Measurements from ENCODE around the gene LGALS9C.
"Not testable (repeated sequence)": the region's sequence is repeated elsewhere in the genome, so short reads cannot be mapped to it uniquely, and the experiment has no call there.

LGALS9C gene

DNA sequence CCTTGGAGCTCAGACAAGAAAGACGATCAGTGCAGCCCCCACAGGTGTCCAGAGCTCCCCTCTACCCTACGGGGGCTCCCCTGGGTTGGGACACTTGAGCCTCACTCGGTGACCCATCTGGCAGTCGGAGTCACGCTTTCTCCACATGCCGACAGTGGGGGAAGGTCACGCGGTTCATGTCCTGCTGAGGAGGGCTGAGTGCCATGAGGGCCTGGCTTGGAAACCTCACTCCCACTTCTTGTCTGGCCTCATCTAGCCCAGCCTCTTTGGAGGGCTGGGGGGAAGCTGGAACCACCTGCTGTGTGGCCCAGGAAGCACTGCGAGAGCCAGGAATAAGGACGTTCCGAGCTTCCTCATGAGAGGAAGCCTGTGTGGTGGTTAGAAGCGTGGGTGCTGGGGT is 1.8 kb downstream of the LGALS9C start:
- DNase-seq (ENCODE audit: low read depth in 3 of 3, low spot score in 1 of 3) = not testable (repeated sequence)

DNA sequence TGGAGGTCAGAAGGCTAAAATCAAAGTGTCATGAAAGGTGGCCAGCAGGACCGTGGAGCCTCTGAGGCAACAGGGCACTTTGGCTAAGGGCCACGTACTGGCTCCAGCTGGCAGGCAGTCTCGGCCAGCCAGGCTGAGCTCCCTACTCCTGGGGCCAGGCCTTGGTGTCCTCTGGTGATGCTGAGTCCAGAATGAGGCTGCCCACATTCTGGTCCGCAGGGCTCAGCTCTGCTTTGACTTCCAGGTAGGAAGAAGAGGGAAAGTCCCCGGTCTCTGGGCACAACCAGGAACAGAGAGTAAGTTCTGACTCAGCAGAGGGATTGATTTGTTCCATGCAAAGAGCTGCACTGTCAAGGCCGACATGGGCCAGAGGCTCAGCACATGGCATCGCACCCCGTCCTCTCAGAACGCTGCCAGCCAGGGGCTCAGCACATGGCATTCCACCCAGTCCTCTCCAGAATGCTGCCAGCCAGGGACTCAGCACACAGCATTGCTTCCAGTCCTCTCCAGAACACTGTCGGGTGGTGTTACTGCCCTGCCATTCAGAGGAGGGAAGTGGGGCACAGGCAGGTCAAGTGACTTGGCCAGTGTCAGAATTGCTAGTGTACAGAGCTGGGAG is 2.5 kb downstream of the LGALS9C start:
- not testable (repeated sequence) for DNase-seq (ENCODE audit: low read depth in 3 of 3, low spot score in 1 of 3)

DNA sequence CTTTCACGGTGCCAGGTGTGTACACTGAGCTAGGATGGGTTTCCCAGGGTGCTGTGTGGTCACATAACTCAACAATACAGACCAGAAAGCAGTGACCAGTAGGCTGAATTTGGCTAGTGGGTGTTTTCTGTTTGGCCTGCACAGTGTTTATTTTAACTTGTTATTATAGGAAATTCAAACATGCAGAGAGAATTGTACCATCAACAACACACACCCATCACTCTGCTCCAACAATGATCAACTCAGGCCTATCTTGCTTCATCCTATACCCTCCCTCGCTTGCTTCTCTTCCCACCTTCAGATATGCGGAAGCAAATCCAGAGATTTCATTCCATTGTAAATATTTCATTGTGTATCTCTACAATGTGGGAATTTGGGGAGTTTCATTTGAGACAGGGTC is 5.2 kb downstream of the LGALS9C start:
- DNase-seq (ENCODE audit: low read depth in 3 of 3, low spot score in 1 of 3) = not testable (repeated sequence)

DNA sequence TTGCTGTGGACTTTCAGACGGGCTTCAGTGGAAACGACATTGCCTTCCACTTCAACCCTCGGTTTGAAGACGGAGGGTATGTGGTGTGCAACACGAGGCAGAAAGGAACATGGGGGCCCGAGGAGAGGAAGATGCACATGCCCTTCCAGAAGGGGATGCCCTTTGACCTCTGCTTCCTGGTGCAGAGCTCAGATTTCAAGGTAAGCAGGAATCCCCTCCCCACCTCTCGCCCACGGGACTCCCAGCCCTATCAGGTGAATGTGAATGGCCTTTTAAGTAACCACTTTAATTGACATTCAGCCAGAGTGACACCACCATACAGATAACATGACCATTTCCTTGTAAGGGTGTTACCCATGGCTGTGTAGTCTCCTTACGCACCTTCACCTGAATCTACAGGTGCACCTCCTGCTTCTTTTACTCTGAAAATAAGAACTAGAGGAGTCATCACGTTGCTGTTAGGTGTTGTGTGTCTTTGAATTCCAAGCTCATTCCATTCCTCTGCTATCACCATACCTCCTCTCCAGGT is 9.4 kb downstream of the LGALS9C start:
- DNase-seq (ENCODE audit: low read depth in 3 of 3, low spot score in 1 of 3) = not testable (repeated sequence)

- DNase-seq (ENCODE audit: low read depth in 3 of 3, low spot score in 1 of 3) = not testable (repeated sequence)
Observed at GRCh38 chr17:18487633-18488032, 11.0 kb downstream of the LGALS9C start.

DNA sequence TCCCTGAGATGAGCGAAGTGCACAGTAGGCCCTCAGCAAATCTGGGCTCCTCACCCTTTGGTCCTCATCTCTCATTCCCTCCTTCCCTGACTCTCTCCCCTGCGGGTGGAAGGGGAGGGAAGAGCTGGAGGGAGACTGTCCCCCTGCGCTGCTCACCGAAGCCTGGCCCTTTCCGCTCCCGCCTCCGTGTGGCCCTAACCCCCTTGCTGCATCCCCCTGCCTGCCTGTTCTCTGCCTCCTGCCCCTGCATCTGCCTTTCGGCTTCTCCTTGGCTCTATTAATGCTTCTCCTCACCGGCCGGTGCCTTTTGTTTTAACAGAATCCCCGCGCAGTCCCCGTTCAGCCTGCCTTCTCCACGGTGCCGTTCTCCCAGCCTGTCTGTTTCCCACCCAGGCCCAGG is 12.0 kb downstream of the LGALS9C start:
- DNase-seq (ENCODE audit: low read depth in 3 of 3, low spot score in 1 of 3) = not testable (repeated sequence)

GRCh38 chr17:18490016-18490415 is 13.4 kb downstream of the LGALS9C start:
- DNase-seq (ENCODE audit: low read depth in 3 of 3, low spot score in 1 of 3) = not testable (repeated sequence)

DNA sequence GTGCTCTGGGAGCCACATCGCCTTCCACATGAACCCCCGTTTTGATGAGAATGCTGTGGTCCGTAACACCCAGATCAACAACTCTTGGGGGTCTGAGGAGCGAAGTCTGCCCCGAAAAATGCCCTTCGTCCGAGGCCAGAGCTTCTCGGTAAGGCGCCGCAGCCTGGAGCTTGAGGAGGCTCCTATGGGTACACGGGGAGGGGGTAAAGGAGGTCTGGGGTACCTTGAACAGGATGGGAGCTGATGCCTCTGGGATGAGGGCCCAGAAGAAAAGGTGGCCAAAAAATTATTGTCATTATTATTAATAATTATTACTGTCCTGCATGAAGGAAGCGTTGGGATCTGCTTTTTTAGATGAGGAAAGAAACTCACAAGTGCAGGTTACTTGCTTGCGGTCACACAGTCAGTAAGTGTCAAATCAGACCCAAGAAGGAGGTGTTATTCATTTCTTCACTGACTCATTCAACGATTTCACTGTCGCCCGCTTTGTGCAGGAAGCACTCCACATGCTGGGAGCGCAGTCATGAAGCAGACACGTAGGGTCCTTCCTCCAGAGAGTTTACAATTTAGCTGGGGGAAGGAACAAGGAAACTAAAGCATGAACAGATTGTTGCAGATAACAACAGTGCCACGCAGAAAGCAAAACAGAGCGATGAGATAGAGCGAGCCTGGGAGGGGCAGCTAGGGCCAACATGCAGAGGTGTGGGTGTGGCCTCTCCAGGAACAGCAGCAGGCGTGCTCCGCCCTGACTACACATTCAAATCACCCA is 16.3 kb downstream of the LGALS9C start:
- DNase-seq (ENCODE audit: low read depth in 3 of 3, low spot score in 1 of 3) = not testable (repeated sequence)

DNA sequence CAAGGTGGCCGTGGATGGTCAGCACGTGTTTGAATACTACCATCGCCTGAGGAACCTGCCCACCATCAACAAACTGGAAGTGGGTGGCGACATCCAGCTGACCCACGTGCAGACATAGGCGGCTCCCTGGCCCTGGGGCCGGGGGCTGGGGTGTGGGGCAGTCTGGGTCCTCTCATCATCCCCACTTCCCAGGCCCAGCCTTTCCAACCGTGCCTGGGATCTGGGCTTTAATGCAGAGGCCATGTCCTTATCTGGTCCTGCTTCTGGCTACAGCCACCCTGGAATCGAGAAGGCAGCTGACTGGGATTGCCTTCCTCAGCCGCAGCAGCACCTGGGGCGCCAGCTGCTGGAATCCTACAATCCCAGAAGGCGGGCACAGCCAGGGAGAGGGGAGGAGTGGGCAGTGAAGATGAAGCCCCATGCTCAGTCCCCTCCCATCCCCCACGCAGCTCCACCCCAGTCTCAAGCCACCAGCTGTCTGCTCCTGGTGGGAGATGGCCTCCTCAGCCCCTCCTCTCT is 17.7 kb downstream of the LGALS9C start:
- not testable (repeated sequence) for DNase-seq (ENCODE audit: low read depth in 3 of 3, low spot score in 1 of 3)

GRCh38 chr17:18497044-18497443 is 20.5 kb downstream of the LGALS9C start:
- DNase-seq (ENCODE audit: low read depth in 3 of 3, low spot score in 1 of 3) = not testable (repeated sequence)

DNA sequence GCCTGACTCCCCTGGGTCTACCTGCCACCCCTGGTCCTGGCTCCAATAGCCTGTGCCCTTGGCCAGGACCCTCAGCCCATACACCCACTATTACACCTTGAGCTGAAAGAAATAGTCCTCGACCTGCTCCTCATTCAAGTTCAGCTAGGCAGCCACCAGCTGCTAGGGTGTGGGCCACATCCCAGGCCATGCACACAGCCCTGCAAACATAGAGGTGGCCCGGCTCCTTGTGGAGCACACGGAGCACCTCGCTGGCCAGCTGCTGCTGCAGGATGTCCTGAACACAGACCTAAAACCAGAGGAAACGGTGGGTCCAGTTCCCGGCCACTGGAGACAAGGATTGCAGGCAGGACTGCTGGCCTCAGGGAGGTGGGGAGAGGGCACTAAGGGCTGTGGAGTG is 22.5 kb downstream of the LGALS9C start:
- not testable (repeated sequence) for DNase-seq (ENCODE audit: low read depth in 3 of 3, low spot score in 1 of 3)

GRCh38 chr17:18499756-18500155 is 23.2 kb downstream of the LGALS9C start:
- not testable (repeated sequence) for DNase-seq (ENCODE audit: low read depth in 3 of 3, low spot score in 1 of 3)

- not testable (repeated sequence) for DNase-seq (ENCODE audit: low read depth in 3 of 3, low spot score in 1 of 3)
Observed at GRCh38 chr17:18500281-18500680, 23.7 kb downstream of the LGALS9C start.

DNA sequence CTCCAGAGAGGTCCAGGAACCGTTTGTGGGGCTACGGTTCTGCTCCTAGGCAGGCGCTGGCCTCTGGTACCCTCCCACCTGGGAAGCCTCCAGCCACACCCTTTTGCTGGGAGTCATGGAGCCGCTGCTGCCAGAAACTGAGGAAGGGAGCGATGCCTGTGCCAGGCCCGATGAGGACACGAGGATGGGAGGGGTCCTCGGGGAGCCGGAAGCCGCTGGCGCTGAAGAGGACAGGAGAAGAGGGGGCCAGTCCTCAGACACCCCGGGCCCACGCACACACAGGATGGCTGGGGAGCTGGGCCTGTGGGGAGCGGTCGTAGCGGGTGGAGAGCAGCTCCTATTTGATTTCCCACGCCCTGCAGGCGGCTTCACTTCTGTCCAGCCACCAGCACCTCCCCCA is 24.2 kb downstream of the LGALS9C start:
- not testable (repeated sequence) for DNase-seq (ENCODE audit: low read depth in 3 of 3, low spot score in 1 of 3)

DNA sequence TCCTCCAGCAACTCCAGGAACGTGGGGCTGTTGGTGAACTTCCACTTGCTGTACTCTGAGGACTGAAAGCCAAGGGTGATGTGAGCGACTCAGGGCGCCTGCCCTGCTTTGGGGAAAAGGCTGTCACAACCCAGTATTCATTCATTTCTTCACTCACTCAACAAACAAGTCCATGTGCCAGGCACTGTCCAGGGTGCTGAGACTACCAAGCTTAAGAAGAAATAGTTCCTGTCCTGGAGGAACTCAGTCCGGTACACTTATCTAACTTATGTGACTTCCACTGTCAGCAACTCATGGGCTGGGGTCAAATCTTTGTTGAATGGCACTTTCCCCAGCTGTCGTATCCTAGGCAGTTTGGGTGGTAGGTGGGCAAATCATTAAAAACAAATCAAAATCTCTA is 26.6 kb downstream of the LGALS9C start:
- not testable (repeated sequence) for DNase-seq (ENCODE audit: low read depth in 3 of 3, low spot score in 1 of 3)

GRCh38 chr17:18507729-18508128 is 31.1 kb downstream of the LGALS9C start:
- not testable (repeated sequence) for DNase-seq (ENCODE audit: low read depth in 3 of 3, low spot score in 1 of 3)

- DNase-seq (ENCODE audit: low read depth in 3 of 3, low spot score in 1 of 3) = not testable (repeated sequence)
Observed at GRCh38 chr17:18508667-18509066, 32.1 kb downstream of the LGALS9C start.

- DNase-seq (ENCODE audit: low read depth in 3 of 3, low spot score in 1 of 3) = not testable (repeated sequence)
Observed at GRCh38 chr17:18521100-18521499, 44.5 kb downstream of the LGALS9C start.

GRCh38 chr17:18525015-18525414 is 48.4 kb downstream of the LGALS9C start:
- DNase-seq (ENCODE audit: low read depth in 3 of 3, low spot score in 1 of 3) = not testable (repeated sequence)

GRCh38 chr17:18526168-18526800 is 49.7 kb downstream of the LGALS9C start:
- not testable (repeated sequence) for DNase-seq (ENCODE audit: low read depth in 3 of 3, low spot score in 1 of 3)

GRCh38 chr17:18527354-18527753 is 50.8 kb downstream of the LGALS9C start:
- not testable (repeated sequence) for DNase-seq (ENCODE audit: low read depth in 3 of 3, low spot score in 1 of 3)
